Measurements from ENCODE around the gene PRSS57.
"Not testable (repeated sequence)": the region's sequence is repeated elsewhere in the genome, so short reads cannot be mapped to it uniquely, and the experiment has no call there.

PRSS57 gene

DNA sequence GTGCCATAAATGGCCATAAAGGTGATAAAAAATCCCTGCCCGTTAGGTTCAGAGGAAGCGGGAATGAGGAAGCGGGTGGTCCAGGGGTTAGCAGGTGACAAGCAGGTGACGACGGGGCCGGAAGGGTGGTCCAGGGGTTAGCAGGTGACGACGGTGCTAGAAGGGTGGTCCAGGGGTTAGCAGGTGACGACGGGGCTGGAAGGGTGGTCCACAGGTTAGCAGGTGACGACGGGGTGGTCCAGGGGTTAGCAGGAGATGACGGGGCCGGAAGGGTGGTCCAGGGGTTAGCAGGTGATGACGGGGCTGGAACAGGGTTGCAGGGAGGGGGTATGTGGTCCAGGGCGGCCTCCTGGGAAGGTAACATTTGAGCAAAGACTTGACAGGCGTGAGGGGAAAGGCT, 6.3 kb downstream of the PRSS57 start:
- DNase-seq = no peak

GRCh38 chr19:688214-688613, 7.0 kb downstream of the PRSS57 start:
- DNase-seq = no peak

DNA sequence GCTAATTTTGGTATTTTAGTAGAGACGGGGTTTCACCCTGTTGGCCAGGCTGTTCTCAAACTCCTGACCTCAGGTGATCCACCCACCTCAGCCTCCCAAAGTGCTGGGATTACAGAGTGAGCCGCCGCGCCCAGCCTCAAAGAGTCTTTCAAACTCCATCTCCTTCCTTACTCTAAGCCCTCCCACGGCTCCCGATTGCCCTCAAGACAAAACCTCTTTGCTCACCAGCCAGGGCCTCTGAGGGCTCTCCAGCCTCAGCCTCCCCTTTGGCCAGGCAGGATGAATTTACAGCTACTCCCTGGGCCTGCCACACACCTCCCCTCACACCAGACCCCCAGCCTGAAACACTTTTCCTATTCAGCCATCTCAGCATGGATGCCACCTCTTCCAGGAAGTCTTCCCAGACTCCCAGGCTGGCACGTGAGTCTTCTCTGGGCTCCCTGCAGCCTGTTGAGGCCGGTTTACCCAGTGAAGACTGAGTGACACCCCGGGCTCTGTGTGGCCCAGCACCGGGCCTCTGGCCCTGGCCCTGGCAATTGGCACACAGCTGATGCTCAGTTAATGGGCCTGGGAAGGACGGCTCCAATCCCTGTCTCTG, 7.6 kb downstream of the PRSS57 start:
- no peak for DNase-seq

- DNase-seq = no peak
Measured at GRCh38 chr19:686589-687297, 8.5 kb downstream of the PRSS57 start.

DNA sequence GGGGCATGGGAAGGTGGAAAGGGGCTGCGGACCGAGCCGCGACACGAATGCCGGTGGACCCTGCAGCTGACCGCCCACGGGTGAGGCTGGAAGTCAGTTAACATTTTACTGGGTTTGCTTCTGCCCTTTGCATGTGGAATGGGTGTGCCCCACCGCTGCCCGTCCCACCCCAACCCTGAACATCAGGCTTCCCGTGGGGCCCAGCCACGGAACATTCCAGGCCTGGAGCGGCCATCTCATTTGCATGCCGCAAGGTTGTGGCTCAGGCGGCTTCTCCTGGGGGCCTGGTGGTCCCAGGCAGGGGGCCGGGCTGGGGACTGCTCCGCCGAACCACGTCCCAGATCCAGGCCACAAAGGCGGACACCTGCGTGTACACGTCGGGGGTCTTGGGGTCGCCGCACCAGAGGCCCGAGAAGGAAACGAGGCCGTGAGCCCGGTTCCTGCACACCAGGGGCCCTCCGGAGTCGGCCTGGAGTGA, 9.8 kb downstream of the PRSS57 start:
- no peak for DNase-seq

DNA sequence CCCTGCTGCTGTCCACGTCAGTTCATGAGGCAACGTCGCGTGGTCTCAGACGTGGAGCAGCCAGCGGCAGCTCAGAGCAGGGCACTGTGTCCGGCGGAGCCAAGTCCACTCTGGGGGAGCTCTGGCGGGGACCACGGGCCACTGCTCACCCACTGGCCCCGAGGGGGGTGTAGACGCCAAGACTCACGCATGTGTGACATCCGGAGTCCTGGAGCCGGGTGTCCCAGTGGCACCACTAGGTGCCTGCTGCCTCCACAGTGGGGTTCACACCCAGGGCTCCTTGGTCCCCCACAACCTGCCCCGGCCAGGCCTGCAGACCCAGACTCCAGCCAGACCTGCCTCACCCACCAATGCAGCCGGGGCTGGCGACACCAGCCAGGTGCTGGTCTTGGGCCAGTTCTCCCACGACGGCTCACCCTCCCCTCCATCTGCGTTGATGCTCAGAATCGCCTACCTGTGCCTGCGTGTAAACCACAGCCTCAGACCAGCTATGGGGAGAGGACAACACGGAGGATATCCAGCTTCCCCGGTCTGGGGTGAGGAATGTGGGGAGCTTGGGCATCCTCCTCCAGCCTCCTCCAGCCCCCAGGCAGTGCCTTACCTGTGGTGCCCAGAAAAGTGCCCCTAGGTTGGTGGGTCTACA, 12.5 kb downstream of the PRSS57 start:
- no peak for DNase-seq

- DNase-seq = peak; percentile 20
Measured at GRCh38 chr19:681029-682019, 13.9 kb downstream of the PRSS57 start.

DNA sequence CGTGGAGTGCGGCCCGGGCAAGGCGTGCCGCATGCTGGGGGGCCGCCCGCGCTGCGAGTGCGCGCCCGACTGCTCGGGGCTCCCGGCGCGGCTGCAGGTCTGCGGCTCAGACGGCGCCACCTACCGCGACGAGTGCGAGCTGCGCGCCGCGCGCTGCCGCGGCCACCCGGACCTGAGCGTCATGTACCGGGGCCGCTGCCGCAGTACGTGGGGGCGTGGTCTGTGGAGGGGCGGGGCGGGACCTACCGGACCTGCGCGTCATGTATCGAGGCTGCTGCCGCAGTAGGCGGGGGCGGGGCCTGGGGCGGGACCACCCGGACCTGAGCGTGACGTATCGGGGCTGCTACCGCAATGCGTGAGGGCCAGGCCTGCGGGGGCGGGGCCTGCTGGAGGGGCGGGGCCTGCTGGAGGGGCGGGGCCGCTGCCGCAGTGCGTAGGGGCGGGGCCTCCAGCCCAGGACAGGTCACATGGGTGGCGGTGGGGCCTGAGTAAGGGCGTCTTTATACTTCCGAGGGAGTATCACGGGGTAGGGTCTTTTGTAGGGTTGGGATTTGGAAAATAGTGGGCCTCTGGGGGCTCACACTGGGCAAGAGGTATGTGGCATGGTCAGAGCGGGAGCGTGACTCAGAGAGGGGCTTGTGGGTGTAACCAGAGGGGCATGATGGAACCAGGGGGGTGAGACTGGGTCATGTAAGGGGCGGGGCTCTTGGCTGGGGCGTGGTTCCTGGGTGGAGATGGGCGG, 14.8 kb downstream of the PRSS57 start:
- DNase-seq = peak; percentile 100

DNA sequence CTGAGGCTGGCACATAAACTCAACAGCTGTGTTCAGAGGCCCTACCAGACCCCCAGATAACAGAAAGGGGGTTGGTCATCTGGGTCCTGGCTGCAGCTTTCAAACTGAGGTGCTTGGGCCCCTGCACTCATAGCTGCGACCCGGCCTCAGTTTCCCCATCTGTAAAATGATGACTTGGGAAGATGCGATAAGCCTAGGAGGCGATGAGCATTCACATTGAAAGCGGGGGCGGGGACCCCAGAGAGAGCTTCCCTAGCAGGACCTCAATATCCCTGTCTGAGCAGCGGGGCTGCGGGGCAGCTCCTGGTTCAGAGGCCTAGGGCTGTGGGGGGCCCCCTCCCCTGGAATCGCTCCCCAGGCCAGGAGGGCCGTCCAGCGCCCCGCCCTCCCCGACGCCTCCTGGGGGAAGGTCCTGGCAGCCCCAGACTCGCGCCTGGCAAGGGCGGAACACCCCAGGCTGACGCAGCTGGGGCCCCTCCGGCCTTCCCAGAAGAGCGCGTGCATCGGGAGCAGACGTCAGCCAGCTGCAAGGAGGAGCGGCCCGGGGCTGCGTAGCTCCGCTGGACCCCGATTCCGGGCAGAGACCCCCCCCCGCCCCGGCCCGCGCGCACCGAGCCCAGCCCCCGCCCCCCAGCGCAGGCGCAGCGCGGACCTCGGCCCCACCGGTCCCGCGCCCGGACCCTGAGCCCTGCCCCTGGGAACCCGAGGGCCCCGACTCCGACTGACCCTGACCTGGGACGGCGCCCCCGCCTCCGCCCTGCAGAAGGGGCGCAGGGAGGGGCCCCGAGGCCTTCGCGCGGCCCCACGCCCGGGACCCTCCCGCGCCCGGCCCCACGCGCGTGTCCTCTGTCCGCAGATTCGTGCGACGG, 15.6 kb downstream of the PRSS57 start:
- peak; percentile 39 for DNase-seq

DNA sequence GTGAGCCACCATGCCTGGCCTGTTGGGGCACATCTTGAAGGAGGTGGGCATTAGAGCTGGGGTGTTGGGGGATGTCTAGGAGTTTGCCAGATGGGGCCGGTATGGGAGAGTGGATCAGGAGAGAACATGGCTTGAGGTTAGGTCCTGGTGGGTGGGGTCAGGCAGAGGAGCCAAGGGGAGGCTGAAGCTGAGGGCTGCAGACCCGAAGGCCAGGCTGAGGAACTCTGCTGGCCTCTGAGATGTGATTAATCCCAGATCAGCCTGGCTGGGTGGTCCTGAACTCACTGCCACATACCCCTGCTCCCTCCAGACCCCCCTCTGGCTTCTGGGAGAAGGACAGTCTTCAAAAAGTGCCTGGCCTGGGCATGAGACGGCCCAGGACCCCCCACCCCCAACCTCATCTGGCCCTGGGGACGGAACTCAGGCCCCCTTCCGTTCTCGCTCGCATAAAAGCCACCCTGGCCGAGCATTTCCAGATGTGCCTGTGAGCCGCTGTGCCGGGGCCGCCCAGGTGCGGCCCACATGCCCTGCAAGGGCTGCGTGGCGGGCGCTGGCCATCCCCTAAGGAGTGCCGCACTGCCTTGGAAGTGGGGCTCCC, 16.4 kb downstream of the PRSS57 start:
- no peak for DNase-seq

DNA sequence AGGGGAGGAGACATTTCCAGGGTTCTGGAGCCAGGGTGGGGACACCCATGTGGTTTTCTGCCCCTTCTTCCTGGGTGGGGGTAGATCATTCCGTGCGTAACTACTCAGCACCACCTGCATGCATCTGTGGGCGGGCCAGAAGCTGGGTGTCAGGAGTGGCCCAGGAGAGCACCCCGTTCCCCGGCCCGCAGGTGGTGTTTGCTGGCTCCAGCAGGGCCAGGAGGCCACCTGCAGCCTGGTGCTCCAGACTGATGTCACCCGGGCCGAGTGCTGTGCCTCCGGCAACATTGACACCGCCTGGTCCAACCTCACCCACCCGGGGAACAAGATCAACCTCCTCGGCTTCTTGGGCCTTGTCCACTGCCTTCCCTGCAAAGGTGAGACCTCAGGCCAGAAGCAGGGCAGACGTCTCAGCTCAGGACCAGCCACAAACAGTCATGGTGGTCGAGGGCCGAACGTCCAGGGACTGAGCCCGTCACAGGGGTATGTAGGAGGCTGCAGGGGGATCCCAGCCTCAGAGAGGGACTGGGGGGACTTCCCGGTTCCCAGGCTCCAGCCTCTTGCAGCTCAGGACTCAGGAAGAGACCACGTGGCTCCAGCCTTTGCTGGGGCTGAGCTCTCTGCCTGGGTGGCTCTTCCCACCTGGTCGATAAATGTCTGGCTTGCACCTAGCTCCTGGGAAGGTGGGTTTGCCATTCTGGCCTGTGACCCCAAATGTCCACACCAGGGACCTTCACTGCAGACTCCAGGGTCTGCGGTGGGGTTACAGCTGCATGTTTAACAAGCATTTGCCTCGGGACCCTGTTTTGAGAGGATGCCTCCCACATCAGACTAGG, 17.4 kb downstream of the PRSS57 start:
- DNase-seq = no peak

GRCh38 chr19:677201-677600, 18.1 kb downstream of the PRSS57 start:
- no peak for DNase-seq

GRCh38 chr19:676339-677105, 18.7 kb downstream of the PRSS57 start, which contains the start of gene FSTL3:
Gene FSTL3, plus strand, starts transcription at chr19:676392. Its CDS starts 32 bp downstream, at chr19:676424.
- no peak for DNase-seq

DNA sequence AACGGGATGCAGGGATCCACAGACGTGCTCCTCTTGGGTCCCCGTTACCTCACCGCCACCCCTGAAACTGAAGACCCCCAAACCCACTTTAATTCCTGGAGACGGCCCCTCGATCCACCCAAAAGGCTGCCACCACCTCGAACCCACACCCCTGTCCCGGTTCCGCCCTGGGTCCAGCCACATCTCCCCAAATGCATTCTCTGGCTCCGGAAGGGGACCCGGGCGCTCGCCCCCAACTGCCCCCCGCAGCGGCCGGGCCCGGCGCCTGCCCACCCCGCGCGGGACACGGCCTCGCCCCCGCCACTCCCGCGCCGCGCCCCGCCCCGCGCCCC, 19.3 kb downstream of the PRSS57 start:
- DNase-seq = no peak

DNA sequence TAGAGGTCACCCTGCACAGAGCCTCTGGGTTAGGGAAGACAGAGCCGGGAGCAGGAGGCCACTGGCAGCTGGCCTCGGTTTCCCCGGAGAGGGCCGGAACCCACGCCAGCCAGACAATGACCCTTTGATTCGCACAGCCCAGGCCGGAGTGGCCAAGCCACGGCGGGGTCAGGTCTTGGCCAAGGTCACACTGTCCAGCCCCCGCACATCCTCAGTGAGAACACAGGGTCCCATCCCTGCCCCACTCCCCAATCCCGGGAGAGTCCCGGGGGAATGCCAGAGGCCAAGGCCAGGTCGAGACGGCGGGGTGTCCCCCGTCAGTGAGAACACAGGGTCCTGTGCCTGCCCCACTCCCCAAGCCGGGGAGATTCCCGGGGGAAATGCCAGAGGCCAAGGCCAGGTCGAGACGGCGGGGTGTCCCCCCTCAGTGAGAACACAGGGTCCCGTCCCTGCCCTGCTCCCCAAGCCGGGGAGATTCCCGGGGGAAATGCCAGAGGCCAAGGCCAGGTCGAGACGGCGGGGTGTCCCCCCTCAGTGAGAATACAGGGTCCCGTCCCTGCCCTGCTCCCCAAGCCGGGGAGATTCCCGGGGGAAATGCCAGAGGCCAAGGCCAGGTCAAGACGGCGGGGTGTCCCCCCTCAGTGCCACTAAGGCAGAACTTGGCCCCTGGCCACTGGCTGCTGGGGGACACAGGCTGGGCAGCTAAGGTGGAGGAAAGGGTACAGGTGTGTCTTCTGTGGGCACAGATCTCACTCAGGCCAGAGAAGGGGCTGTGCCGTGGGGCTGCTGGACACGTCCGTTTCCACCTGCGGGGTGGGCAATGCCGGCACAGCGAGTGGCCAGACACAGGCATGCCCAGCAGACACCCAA, 20.7 kb downstream of the PRSS57 start:
- DNase-seq = no peak

- no peak for DNase-seq
Measured at GRCh38 chr19:670609-671075, 24.6 kb downstream of the PRSS57 start.

- not testable (repeated sequence) for DNase-seq
Measured at GRCh38 chr19:668675-669434, 26.4 kb downstream of the PRSS57 start.

Data from stimulated activated CD4-positive, alpha-beta T cell treated with anti-CD3 and anti-CD28 coated beads, Interleukin-4, amount 100 ng/mL, for 24 hours (primary cell).